ENCODE results near the gene STRA6.
"Not testable (repeated sequence)": the region's sequence is repeated elsewhere in the genome, so short reads cannot be mapped to it uniquely, and the experiment has no call there.

GRCh38 chr15:74160390-74160789, 42.2 kb downstream of the STRA6 start:
- not testable (repeated sequence) for TF ChIP-seq EZH2 (IDR thresholded peaks at IDR 0.05; ENCODE audit: borderline replicate concordance, insufficient read depth, low read depth, low read length, poor library complexity, severe bottlenecking); CTCF (IDR thresholded peaks at IDR 0.05)
